Measurements from ENCODE around the gene ARHGAP8. TPM values are rescaled to one million over a fixed set of nuclear protein-coding genes. Genes with fewer than 3 reads are reported as not detected.

The ARHGAP8 gene
- total RNA-seq, 6 experiments from 2014 or later, result not detected

DNA sequence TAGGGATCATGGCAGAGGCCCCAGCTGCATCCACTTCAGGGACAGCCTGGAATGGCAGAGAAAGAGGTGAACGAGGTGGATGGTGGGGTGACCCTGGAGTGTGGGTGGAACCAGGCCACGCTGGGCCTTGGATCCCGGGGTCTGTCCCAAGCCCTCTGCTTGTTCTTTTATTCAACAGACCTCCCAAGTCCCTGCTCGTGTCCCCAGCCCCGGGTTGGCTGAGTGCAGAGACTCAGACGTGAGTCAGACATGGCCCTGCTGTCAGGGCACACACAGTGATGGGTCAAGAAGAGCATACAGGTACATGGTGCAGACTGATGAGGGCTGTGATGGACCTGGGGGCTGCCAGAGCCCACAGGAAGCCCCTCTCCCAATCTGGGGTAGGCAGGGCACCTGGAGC is 6.6 kb downstream of the ARHGAP8 start:
- no peak for DNase-seq
- no peak overlapping the region for H3K4me3 Mint-ChIP-seq
- peaks cover 10% of the 10 kb centered on the region for H3K4me1 Mint-ChIP-seq (ENCODE audit: low read depth)
- no peak overlapping the region for H3K27ac Mint-ChIP-seq
- H3K27me3 Mint-ChIP-seq (ENCODE audit: insufficient read depth), result peaks cover 17% of the 10 kb centered on the region
- TF ChIP-seq, protein P1, sequence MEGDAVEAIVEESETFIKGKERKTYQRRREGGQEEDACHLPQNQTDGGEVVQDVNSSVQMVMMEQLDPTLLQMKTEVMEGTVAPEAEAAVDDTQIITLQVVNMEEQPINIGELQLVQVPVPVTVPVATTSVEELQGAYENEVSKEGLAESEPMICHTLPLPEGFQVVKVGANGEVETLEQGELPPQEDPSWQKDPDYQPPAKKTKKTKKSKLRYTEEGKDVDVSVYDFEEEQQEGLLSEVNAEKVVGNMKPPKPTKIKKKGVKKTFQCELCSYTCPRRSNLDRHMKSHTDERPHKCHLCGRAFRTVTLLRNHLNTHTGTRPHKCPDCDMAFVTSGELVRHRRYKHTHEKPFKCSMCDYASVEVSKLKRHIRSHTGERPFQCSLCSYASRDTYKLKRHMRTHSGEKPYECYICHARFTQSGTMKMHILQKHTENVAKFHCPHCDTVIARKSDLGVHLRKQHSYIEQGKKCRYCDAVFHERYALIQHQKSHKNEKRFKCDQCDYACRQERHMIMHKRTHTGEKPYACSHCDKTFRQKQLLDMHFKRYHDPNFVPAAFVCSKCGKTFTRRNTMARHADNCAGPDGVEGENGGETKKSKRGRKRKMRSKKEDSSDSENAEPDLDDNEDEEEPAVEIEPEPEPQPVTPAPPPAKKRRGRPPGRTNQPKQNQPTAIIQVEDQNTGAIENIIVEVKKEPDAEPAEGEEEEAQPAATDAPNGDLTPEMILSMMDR (IDR thresholded peaks at IDR 0.05), result no peak
- H3K36me3 Mint-ChIP-seq (ENCODE audit: low read depth), result no peaks in the 10 kb centered on the region
- H3K9me3 Mint-ChIP-seq, result no peaks in the 10 kb centered on the region

DNA sequence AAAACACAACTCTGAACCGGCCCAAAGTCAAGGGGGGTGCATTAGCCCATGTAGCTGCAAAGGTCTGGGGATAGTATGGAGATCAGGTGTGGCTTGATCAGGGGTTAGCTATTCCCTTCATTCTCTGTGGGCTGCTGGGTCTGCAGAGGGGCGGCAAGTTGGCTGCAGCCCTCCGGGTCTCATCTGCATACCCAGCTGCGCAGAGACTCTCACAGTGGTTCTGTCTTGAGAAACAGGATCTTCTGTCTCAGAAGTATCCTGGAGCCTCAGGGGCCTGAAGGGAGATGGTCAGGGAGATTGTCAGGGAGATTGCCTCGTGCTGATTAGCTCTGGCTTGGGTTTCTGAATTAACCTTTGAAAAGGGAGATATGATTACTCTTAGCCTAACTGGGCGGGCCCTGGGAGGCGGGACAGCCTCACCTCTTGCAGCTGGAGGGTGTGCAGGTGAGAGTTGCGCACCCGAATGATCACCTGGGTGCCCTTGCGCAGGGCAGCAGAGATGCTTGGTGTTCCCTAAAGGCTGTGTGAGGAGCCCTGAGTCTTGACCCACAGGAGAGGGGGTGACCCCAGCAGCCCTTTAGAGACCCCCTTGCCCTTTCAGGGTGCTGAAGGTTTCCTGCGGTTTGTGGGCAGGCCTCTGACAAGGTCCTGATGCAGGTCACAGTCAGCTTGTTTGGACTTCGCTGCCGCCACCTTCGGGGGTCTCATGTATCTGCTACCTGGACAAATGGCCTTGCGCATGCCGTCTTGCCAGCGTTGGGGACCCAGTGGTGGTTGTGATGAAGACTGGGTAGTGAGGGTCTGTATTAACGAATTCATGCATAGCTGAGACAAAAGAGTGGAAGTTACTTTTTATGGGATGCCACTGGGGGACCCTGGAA is 7.3 kb downstream of the ARHGAP8 start:
- Mint-ChIP-seq H3K36me3 (ENCODE audit: low read depth) (no peaks in the 10 kb centered on the region), H3K27ac (no peak overlapping the region), H3K9me3 (no peaks in the 10 kb centered on the region), H3K4me1 (ENCODE audit: low read depth) (peaks cover 10% of the 10 kb centered on the region), H3K27me3 (ENCODE audit: insufficient read depth) (peaks cover 18% of the 10 kb centered on the region), H3K4me3 (no peak overlapping the region)
- DNase-seq, result no peak
- TF ChIP-seq, protein P1 (IDR thresholded peaks at IDR 0.05), result no peak

DNA sequence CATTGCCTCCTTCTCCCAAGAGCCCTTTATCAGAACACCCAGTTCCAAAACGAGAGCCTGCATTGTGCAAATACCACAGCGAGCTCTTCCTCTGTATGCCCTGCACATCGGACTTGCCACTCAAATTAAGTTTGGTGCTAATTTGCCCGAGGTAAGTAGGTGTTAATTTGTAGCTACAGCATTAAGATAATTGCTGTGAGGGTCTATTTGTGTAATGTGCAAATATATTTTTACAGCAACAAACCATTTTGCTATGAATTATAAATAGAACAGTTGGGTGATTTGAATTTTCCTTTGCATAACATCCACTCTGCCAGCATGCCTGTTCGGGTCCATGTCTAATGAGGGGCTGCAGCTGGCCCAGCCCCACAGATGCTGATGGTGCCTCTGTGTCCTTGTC is 8.1 kb downstream of the ARHGAP8 start:
- H3K27ac Mint-ChIP-seq, result no peak overlapping the region
- TF ChIP-seq, protein P1 (IDR thresholded peaks at IDR 0.05), result no peak
- H3K36me3 Mint-ChIP-seq (ENCODE audit: low read depth), result no peaks in the 10 kb centered on the region
- DNase-seq, result no peak
- H3K4me1 Mint-ChIP-seq (ENCODE audit: low read depth), result peaks cover 10% of the 10 kb centered on the region
- no peak overlapping the region for H3K4me3 Mint-ChIP-seq
- no peaks in the 10 kb centered on the region for H3K9me3 Mint-ChIP-seq
- peaks cover 21% of the 10 kb centered on the region for H3K27me3 Mint-ChIP-seq (ENCODE audit: insufficient read depth)

DNA sequence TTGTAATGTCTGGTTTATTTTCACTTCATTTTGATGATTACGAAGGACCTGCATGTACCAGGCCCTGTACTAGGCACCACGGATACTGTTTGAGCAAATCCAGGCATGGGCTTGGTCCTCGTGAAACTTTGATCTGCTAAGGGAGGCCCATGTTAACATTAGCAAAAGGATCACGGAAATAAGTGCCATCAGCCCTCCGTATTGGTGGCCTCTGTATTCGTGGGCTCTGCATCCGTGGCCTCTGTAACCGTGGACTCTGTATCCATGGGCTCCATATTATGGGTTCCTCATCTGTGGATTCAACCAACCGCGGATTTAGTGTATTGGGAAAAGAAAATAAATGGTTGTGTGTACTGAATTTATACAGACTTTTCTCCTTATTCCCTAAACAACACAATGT is 8.7 kb downstream of the ARHGAP8 start:
- H3K27me3 Mint-ChIP-seq (ENCODE audit: insufficient read depth), result peaks cover 21% of the 10 kb centered on the region
- no peak for DNase-seq
- TF ChIP-seq, protein P1 (IDR thresholded peaks at IDR 0.05), result no peak
- no peaks in the 10 kb centered on the region for H3K36me3 Mint-ChIP-seq (ENCODE audit: low read depth)
- peaks cover 10% of the 10 kb centered on the region for H3K4me1 Mint-ChIP-seq (ENCODE audit: low read depth)
- H3K27ac Mint-ChIP-seq, result no peak overlapping the region
- H3K9me3 Mint-ChIP-seq, result no peaks in the 10 kb centered on the region
- no peak overlapping the region for H3K4me3 Mint-ChIP-seq

DNA sequence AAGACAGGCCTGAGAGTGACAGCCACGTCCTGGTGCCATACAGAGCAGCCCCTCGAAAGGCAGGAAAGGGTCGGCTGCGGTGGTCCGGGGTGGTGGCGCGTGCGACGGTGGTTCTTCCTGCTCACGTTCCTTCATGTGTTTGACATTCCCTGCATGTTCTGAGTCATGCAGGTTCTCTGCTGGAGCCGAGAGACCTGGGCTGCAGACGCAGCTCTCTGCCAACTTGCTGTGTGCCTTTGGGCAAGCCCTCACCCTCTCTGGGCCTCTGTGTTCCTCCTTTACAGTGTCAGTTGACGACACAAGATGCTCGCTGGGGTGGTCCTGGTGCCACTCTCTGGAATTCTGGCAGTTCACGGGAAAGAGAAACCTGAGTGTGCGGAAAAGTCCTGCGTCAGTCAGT is 12.0 kb downstream of the ARHGAP8 start:
- Mint-ChIP-seq H3K4me1 (ENCODE audit: low read depth) (no peaks in the 10 kb centered on the region), H3K4me3 (no peak overlapping the region), H3K9me3 (no peaks in the 10 kb centered on the region; the same call in 1 of the 2 replicates), H3K36me3 (ENCODE audit: low read depth) (no peaks in the 10 kb centered on the region), H3K27me3 (ENCODE audit: insufficient read depth) (peaks cover 23% of the 10 kb centered on the region), H3K27ac (no peak overlapping the region)
- DNase-seq, result no peak
- TF ChIP-seq, protein P1 (IDR thresholded peaks at IDR 0.05), result no peak
